ENCODE data around the gene ADCY2.

DNA sequence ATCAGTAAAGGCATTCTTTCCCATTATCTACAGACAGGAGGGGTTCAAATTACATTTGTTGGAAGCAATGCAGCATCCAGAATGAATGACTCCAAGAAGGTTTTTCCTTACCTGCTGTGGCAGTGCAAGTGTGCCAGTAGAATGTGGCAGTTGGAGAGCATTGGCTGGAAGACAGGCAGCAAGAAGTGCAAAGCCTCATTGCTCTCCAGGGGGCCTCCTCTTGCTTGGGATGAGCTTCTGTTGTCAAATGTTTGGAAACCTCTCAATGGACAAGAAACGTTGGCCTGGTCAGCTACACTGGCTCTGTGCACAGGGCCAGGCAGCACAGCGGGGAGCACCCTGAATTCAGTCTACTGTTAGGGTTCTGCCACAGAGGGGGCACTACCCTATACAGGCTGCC, 226.6 kb downstream of the ADCY2 start:
- no peak for TF ChIP-seq CTCF (IDR thresholded peaks at IDR 0.05)
- TF ChIP-seq POLR2A (IDR thresholded peaks at IDR 0.05) = no peak
